ENCODE data around the gene TMEM175.
A peak's percentile ranks its signal among the peaks of the same experiment; 100 is the strongest.

The TMEM175 gene

GRCh38 chr4:931960-932712 lies at the start of gene TMEM175, which contains the start of gene GAK:
Gene TMEM175 (plus strand): TSS chr4:932460. CDS start chr4:947740, 15,280 bp downstream.
Gene GAK (minus strand): TSS chr4:932316. CDS start chr4:932187, 129 bp downstream.
- DNase-seq: peak; percentile 90

- no peak for DNase-seq
Measured at GRCh38 chr4:882646-883045, 49.6 kb upstream of the TMEM175 start.

GRCh38 chr4:883377-884095 lies 48.7 kb upstream of the TMEM175 start:
- no peak for DNase-seq

- no peak for DNase-seq
Measured at GRCh38 chr4:884259-884658, 48.0 kb upstream of the TMEM175 start.

- DNase-seq: no peak
Measured at GRCh38 chr4:884896-885295, 47.4 kb upstream of the TMEM175 start.

GRCh38 chr4:885353-885752 lies 46.9 kb upstream of the TMEM175 start:
- no peak for DNase-seq

GRCh38 chr4:886244-886643 lies 46.0 kb upstream of the TMEM175 start:
- no peak for DNase-seq

- no peak for DNase-seq
Measured at GRCh38 chr4:887034-887763, 45.1 kb upstream of the TMEM175 start.

- no peak for DNase-seq
Measured at GRCh38 chr4:888029-888428, 44.2 kb upstream of the TMEM175 start.

- DNase-seq: no peak
Measured at GRCh38 chr4:889516-889915, 42.7 kb upstream of the TMEM175 start.

GRCh38 chr4:890036-890695 lies 42.1 kb upstream of the TMEM175 start:
- no peak for DNase-seq

GRCh38 chr4:891747-892146 lies 40.5 kb upstream of the TMEM175 start:
- DNase-seq: no peak

- no peak for DNase-seq
Measured at GRCh38 chr4:892780-893179, 39.5 kb upstream of the TMEM175 start.

GRCh38 chr4:893276-893994 lies 38.8 kb upstream of the TMEM175 start:
- no peak for DNase-seq

GRCh38 chr4:893995-894705 lies 38.1 kb upstream of the TMEM175 start:
- no peak for DNase-seq

- DNase-seq: no peak
Measured at GRCh38 chr4:895596-895995, 36.7 kb upstream of the TMEM175 start.

- DNase-seq: no peak
Measured at GRCh38 chr4:896216-896615, 36.0 kb upstream of the TMEM175 start.

GRCh38 chr4:896630-897029 lies 35.6 kb upstream of the TMEM175 start:
- no peak for DNase-seq

- DNase-seq: no peak
Measured at GRCh38 chr4:898123-898522, 34.1 kb upstream of the TMEM175 start.

GRCh38 chr4:898869-899555 lies 33.2 kb upstream of the TMEM175 start:
- no peak for DNase-seq

- DNase-seq: no peak
Measured at GRCh38 chr4:899556-899906, 32.7 kb upstream of the TMEM175 start.
